GM12878 (cell line): ENCODE data around the gene KCNN3. TPM values are rescaled to one million over a fixed set of nuclear protein-coding genes. Genes with fewer than 3 reads are reported as not detected.

Experiments
- ATAC-seq: fragments of 200-7000 bp; cut with Tn5 transposase; 3 replicates; pipeline ENCODE4 v1.9.1; 2020; ENCODE audit warnings: mild to moderate bottlenecking, moderate library complexity
- BruUV-seq: library from RNA; stranded (reverse); fragments of 400-500 nt; replicated peaks from 2 replicates; lab custom pipeline; 2021; lab: Mats Ljungman, UMichigan
- CTCF ChIA-PET: fragments of 300-600 bp; sonication (Branson Sonifier 250); formaldehyde crosslinking; extraction: SDS; loops from one replicate; lab custom pipeline; 2021; ENCODE audit warnings: inconsistent platforms; lab: Yijun Ruan, JAX
- POLR2A ChIA-PET: fragments of 350-600 bp; formaldehyde crosslinking; extraction: SDS; loops from one replicate; lab custom pipeline; 2021; ENCODE audit warnings: inconsistent platforms; lab: Charles Lee
- RAD21 ChIA-PET: fragments of 300-600 bp; sonication (Branson Sonifier 250); formaldehyde crosslinking; loops from one replicate; lab custom pipeline; 2023; ENCODE audit warnings: antibody characterized with exemption; ENCODE audit not compliant: unreplicated experiment; lab: Charles Lee
- SMC1A ChIA-PET: fragments of 300-600 bp; sonication (Branson Sonifier 250); formaldehyde crosslinking; loops from one replicate; lab custom pipeline; 2023; ENCODE audit not compliant: unreplicated experiment, uncharacterized antibody; lab: Charles Lee
- DNase-seq: peaks from one replicate; pipeline ENCODE4 v3.0.0-alpha.2; 2011; ENCODE audit warnings: low read depth, low spot score
- FAIRE-seq: peaks from 3 replicates; lab custom pipeline; 2011; peaks lifted over from hg19 to GRCh38; lab: Jason Lieb, UNC
- H2AFZ ChIP-seq: 2 replicates; pipeline ENCODE4 v1.6.0; 2011; ENCODE audit warnings: low read depth, low read length, control low read depth; ENCODE audit not compliant: control insufficient read depth
- H3K27ac ChIP-seq: 2 replicates; pipeline ENCODE4 v1.5.1; 2011; ENCODE audit warnings: control low read depth; ENCODE audit not compliant: control insufficient read depth, insufficient read depth
- H3K27me3 ChIP-seq, 2 experiments: replicated peaks in 1 of 2; 2 replicates each; pipeline versions ENCODE4 v1.6.0 to v1.6.1; 2011; ENCODE audit warnings: low read length in 1 of 2; ENCODE audit not compliant: control insufficient read depth in 2 of 2, insufficient read depth in 2 of 2
- H3K36me3 ChIP-seq, 2 experiments: 2 replicates each; pipeline ENCODE4 v1.5.1; 2011; ENCODE audit warnings: low read length in 1 of 2; ENCODE audit not compliant: control insufficient read depth in 2 of 2, insufficient read depth in 2 of 2
- H3K4me1 ChIP-seq: 2 replicates; pipeline ENCODE4 v1.6.1; 2011; ENCODE audit warnings: mild to moderate bottlenecking, low read length, moderate library complexity, mixed read lengths; ENCODE audit not compliant: control insufficient read depth, insufficient read depth
- H3K4me2 ChIP-seq: 2 replicates; pipeline ENCODE4 v1.6.0; 2011; ENCODE audit warnings: control low read depth; ENCODE audit not compliant: control insufficient read depth, insufficient read depth
- H3K4me3 ChIP-seq: fragments of 200-600 bp; sonication (generic); 2 replicates; pipeline ENCODE4 v1.5.1; 2016
- H3K79me2 ChIP-seq: 2 replicates; pipeline ENCODE4 v1.6.0; 2011; ENCODE audit warnings: low read length; ENCODE audit not compliant: control insufficient read depth, insufficient read depth
- H3K9ac ChIP-seq: 2 replicates; pipeline ENCODE4 v1.8.0; 2011; ENCODE audit warnings: low read length, control low read depth, mixed read lengths; ENCODE audit not compliant: control insufficient read depth, insufficient read depth
- H3K9me3 ChIP-seq: replicated peaks from 3 replicates; pipeline ENCODE4 v1.5.1; 2011; ENCODE audit warnings: mild to moderate bottlenecking, low read length; ENCODE audit not compliant: control insufficient read depth, insufficient read depth
- H4K20me1 ChIP-seq: 2 replicates; pipeline ENCODE4 v1.6.0; 2011; ENCODE audit not compliant: control insufficient read depth, insufficient read depth
- CBX3 ChIP-seq: fragments of 200-600 bp; sonication (generic); IDR thresholded peaks from 2 replicates; pipeline ENCODE4 v1.6.1; 2016; ENCODE audit warnings: low read depth, borderline replicate concordance
- EED ChIP-seq: sonication (generic); IDR thresholded peaks from 2 replicates; pipeline ENCODE4 v1.6.1; 2016; ENCODE audit warnings: antibody characterized with exemption, low read depth
- FOS ChIP-seq: IDR thresholded peaks from 3 replicates; pipeline ENCODE4 v1.6.1; 2011; ENCODE audit warnings: borderline replicate concordance; ENCODE audit not compliant: insufficient read length; ENCODE audit errors: extremely low read depth
- HDAC6 ChIP-seq: fragments of 200-600 bp; sonication (generic); IDR thresholded peaks from one replicate; pipeline ENCODE4 v1.8.0; 2017; ENCODE audit warnings: antibody characterized with exemption; ENCODE audit not compliant: unreplicated experiment
- RB1 ChIP-seq: fragments of 450-650 bp; formaldehyde crosslinking; IDR thresholded peaks from 2 replicates; pipeline ENCODE4 v1.6.1; 2017; ENCODE audit warnings: mild to moderate bottlenecking, borderline replicate concordance
- YBX1 ChIP-seq: fragments of 450-650 bp; IDR thresholded peaks from 2 replicates; pipeline ENCODE4 v1.6.1; 2016; ENCODE audit warnings: antibody characterized with exemption
- ZBED1 ChIP-seq: IDR thresholded peaks from 2 replicates; pipeline ENCODE4 v1.6.1; 2016; ENCODE audit warnings: borderline replicate concordance
- WGBS: methylation state at CpG from one replicate; pipeline ENCODE4 v1.1.6; 2016; ENCODE audit warnings: low lambda C conversion rate; ENCODE audit not compliant: insufficient replicate concordance, insufficient coverage; ENCODE audit errors: missing lambda C conversion rate; 5-methylcytosine and 5-hydroxymethylcytosine counted together
- in situ Hi-C: fragments of 300-500 bp; cut with MboI; formaldehyde crosslinking; loops from 9 replicates; pipeline ENCODE4 v1.14.3; 2018; ENCODE audit warnings: mixed read lengths
- intact Hi-C: fragments of 100-400 bp; cut with micrococcal nuclease; formaldehyde crosslinking; loops from one replicate; pipeline ENCODE4 v1.14.2; 2022; ENCODE audit not compliant: unreplicated experiment
- polyA plus RNA-seq, 11 experiments: library from polyadenylated mRNA; depleted of rRNA in 4 of 11; unstranded in 6 of 11; stranded (reverse) in 5 of 11; fragments of >200 nt; fragmentation: Nextera tagmentation in 4 of 11; fragmentation: Illumina TruSeq in 1 of 11; extraction: Ambion mirVana in 4 of 11; extraction: Trizol in 1 of 11; gene quantifications; 1 replicate in 1 of 11; 2 replicates in 10 of 11; pipeline versions ENCODE4 v1.2.1 to v1.2.3, GENCODE V29; 2011 to 2016; ENCODE audit warnings: inconsistent platforms in 2 of 11, missing spikeins in 2 of 11, low read depth in 1 of 11
- total RNA-seq, 4 experiments: library from RNA; depleted of rRNA in 3 of 4; stranded (reverse); fragments of >200 nt in 3 of 4; fragmentation: Illumina TruSeq in 1 of 4; extraction: Trizol in 1 of 4; gene quantifications; 2 replicates each; pipeline versions ENCODE4 v1.2.1 to v1.2.3, GENCODE V29; 2013 to 2021
- TF ChIP-seq, protein P1 (sequence below): IDR thresholded peaks from 2 replicates; pipeline ENCODE4 v1.6.1; 2012; ENCODE audit warnings: mild to moderate bottlenecking, low read depth, low read length

Gene KCNN3
- total and polyA plus RNA-seq, 10 of the 15 experiments (the other 5 are each of a cell fraction or from before 2014, with no cell fraction given) = 3.5 to 26.4 (median 14.9) TPM

DNA sequence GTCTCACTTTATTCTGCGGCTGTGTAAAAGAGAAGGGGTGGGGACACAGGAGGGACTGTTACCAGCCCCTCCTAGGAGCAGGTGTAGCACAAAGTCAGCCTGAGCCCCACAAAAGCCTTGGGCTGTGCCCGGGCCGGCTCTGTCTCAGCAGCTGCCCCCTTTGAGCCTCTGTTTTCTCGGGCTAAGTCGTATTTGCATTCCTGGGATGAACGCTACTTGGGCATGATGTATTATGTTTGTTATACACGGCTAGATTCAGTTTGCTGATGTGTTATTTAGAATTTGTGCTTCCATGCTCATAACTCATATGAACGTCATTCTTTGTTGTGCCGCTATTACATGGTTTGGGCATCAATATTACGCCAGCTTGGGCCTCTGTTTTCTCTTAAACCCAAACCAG is 47.8 kb downstream of the KCNN3 start:
- no peak for FAIRE-seq
- Histone ChIP-seq H3K9me3 (no peaks in the 10 kb centered on the region), H4K20me1 (peaks cover 3% of the 10 kb centered on the region; the same call in 1 of the 2 replicates), H3K9ac (no peak overlapping the region), H3K4me2 (no peak overlapping the region)
- RAD21 ChIA-PET = interaction anchor here (1.6 kb wide), 1 partner anchor 38 kb away, joined by 4 read pairs; no protein-coding TSS in a partner anchor
- 83% methylated on average over 10 of the region's 10 CpGs for WGBS
- SMC1A ChIA-PET = interaction anchor here (0.9 to 1.3 kb wide), 2 partner anchors 15 to 36 kb away, joined by 4 read pairs; no protein-coding TSS in a partner anchor
- no peak for DNase-seq
- no peak for TF ChIP-seq FOS
- TF ChIP-seq, protein P1, sequence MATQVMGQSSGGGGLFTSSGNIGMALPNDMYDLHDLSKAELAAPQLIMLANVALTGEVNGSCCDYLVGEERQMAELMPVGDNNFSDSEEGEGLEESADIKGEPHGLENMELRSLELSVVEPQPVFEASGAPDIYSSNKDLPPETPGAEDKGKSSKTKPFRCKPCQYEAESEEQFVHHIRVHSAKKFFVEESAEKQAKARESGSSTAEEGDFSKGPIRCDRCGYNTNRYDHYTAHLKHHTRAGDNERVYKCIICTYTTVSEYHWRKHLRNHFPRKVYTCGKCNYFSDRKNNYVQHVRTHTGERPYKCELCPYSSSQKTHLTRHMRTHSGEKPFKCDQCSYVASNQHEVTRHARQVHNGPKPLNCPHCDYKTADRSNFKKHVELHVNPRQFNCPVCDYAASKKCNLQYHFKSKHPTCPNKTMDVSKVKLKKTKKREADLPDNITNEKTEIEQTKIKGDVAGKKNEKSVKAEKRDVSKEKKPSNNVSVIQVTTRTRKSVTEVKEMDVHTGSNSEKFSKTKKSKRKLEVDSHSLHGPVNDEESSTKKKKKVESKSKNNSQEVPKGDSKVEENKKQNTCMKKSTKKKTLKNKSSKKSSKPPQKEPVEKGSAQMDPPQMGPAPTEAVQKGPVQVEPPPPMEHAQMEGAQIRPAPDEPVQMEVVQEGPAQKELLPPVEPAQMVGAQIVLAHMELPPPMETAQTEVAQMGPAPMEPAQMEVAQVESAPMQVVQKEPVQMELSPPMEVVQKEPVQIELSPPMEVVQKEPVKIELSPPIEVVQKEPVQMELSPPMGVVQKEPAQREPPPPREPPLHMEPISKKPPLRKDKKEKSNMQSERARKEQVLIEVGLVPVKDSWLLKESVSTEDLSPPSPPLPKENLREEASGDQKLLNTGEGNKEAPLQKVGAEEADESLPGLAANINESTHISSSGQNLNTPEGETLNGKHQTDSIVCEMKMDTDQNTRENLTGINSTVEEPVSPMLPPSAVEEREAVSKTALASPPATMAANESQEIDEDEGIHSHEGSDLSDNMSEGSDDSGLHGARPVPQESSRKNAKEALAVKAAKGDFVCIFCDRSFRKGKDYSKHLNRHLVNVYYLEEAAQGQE = no peak
- TF ChIP-seq CBX3 = no peak
- no peak for TF ChIP-seq YBX1
- TF ChIP-seq RB1 = no peak
- no peak for TF ChIP-seq HDAC6
- no peak for TF ChIP-seq ZBED1
- TF ChIP-seq EED = no peak
- TF ChIP-seq, all 136 proteins: peak for 0
- intact Hi-C loops (loop anchor here (5.0 kb wide), 1 partner anchor 35 kb away; no protein-coding TSS in a partner anchor), in situ Hi-C loops (no loop called here)
- Histone ChIP-seq H3K27me3 (no peaks in the 10 kb centered on the region), H3K36me3 (peaks cover 9 to 26% of the 10 kb centered on the region in 2 experiments; a peak in 3 of 4 replicates), H3K79me2 (no peaks in the 10 kb centered on the region; the same call in none of the 2 replicates), H3K4me3 (no peak overlapping the region), H3K4me1 (peaks cover 35% of the 10 kb centered on the region), H2AFZ (no peak overlapping the region), H3K27ac (no peak overlapping the region; the same call in 1 of the 2 replicates)
- no TSS peak for BruUV-seq
- POLR2A ChIA-PET = interaction anchor here (1.5 kb wide), 1 partner anchor 21 kb away, joined by 3 read pairs; no protein-coding TSS in a partner anchor
- no peak for ATAC-seq
- CTCF ChIA-PET = no interaction called here
